IMR-90 (cell line): ENCODE measurements around the gene LRP5. TPM values are rescaled to one million over a fixed set of nuclear protein-coding genes. Genes with fewer than 3 reads are reported as not detected.

Experiments used
- ATAC-seq: fragments of 200-7000 bp; cut with Tn5 transposase; 2 replicates; pipeline ENCODE4 v1.9.1; 2020; ENCODE audit warnings: low read depth, mild to moderate bottlenecking, moderate library complexity
- BruUV-seq: library from RNA; stranded (reverse); fragments of 400-500 nt; replicated peaks from 2 replicates; lab custom pipeline; 2021; lab: Mats Ljungman, UMichigan
- CTCF ChIA-PET: fragments of 300-600 bp; formaldehyde crosslinking; extraction: SDS; loops from one replicate; lab custom pipeline; 2021; ENCODE audit warnings: antibody characterized with exemption; lab: Yijun Ruan, JAX
- POLR2A ChIA-PET: fragments of 300-600 bp; sonication (Branson Sonifier 250); formaldehyde crosslinking; loops from one replicate; lab custom pipeline; 2022; ENCODE audit warnings: antibody characterized with exemption; ENCODE audit not compliant: unreplicated experiment; lab: Charles Lee
- DNase-seq: peaks from one replicate; pipeline ENCODE4 v3.0.0; 2013
- H2AFZ ChIP-seq: replicated peaks from 2 replicates; pipeline ENCODE3; 2013; ENCODE audit warnings: low read length, mild to moderate bottlenecking; ENCODE audit not compliant: poor library complexity
- H2AK5ac ChIP-seq: 2 replicates; pipeline ENCODE4 v1.6.1; 2013; ENCODE audit warnings: low read depth, low read length, inconsistent platforms
- H2AK9ac ChIP-seq: replicated peaks from 2 replicates; pipeline ENCODE3; 2013; ENCODE audit warnings: mild to moderate bottlenecking, low read depth, low read length, moderate library complexity; ENCODE audit not compliant: poor library complexity
- H2BK120ac ChIP-seq: 2 replicates; pipeline ENCODE4 v1.6.1; 2013; ENCODE audit warnings: low read depth, low read length, inconsistent platforms
- H2BK15ac ChIP-seq: 3 replicates; pipeline ENCODE4 v1.6.1; 2013; ENCODE audit warnings: low read depth, low read length, inconsistent platforms
- H2BK20ac ChIP-seq: 2 replicates; pipeline ENCODE4 v1.6.1; 2013; ENCODE audit warnings: low read depth, mild to moderate bottlenecking, inconsistent platforms, low read length, moderate library complexity
- H2BK5ac ChIP-seq: 2 replicates; pipeline ENCODE4 v1.6.1; 2013; ENCODE audit warnings: mild to moderate bottlenecking, low read depth, low read length, inconsistent platforms; ENCODE audit not compliant: poor library complexity, severe bottlenecking
- H3K14ac ChIP-seq: replicated peaks from 2 replicates; pipeline ENCODE4 v1.6.1; 2013; ENCODE audit warnings: low read depth, low read length, inconsistent platforms
- H3K18ac ChIP-seq: 2 replicates; pipeline ENCODE4 v1.6.1; 2013; ENCODE audit warnings: low read depth, low read length, control low read depth
- H3K23ac ChIP-seq: 2 replicates; pipeline ENCODE4 v1.6.1; 2013; ENCODE audit warnings: low read depth, low read length, inconsistent platforms
- H3K27ac ChIP-seq: 2 replicates; pipeline ENCODE4 v1.5.1; 2013; ENCODE audit warnings: mild to moderate bottlenecking, control low read depth, low read length; ENCODE audit not compliant: insufficient read depth
- H3K27me3 ChIP-seq: 2 replicates; pipeline ENCODE4 v1.6.1; 2013; ENCODE audit warnings: low read length; ENCODE audit not compliant: control insufficient read depth, insufficient read depth
- H3K36me3 ChIP-seq: 2 replicates; pipeline ENCODE4 v1.6.1; 2013; ENCODE audit warnings: low read length, mixed read lengths; ENCODE audit not compliant: control insufficient read depth, insufficient read depth
- H3K4ac ChIP-seq: 2 replicates; pipeline ENCODE4 v1.6.1; 2013; ENCODE audit warnings: low read depth, low read length, inconsistent platforms
- H3K4me1 ChIP-seq: 2 replicates; pipeline ENCODE4 v1.6.1; 2013; ENCODE audit warnings: low read length, mixed read lengths; ENCODE audit not compliant: control insufficient read depth, insufficient read depth
- H3K4me2 ChIP-seq: 2 replicates; pipeline ENCODE4 v1.6.1; 2013; ENCODE audit warnings: low read depth, mild to moderate bottlenecking, control low read depth, low read length, moderate library complexity
- H3K4me3 ChIP-seq: 2 replicates; pipeline ENCODE4 v1.5.1; 2013; ENCODE audit warnings: low read depth, mild to moderate bottlenecking, control low read depth, low read length, moderate library complexity; ENCODE audit not compliant: insufficient read depth
- H3K56ac ChIP-seq: 2 replicates; pipeline ENCODE4 v1.6.1; 2013; ENCODE audit warnings: low read length, inconsistent platforms; ENCODE audit not compliant: insufficient read depth; ENCODE audit errors: extremely low read depth
- H3K79me1 ChIP-seq, 2 experiments: 2 replicates each; pipeline ENCODE4 v1.6.1; 2013; ENCODE audit warnings: low read length in 2 of 2, inconsistent platforms in 1 of 2, low read depth in 1 of 2
- H3K9ac ChIP-seq: 2 replicates; pipeline ENCODE4 v1.6.1; 2013; ENCODE audit warnings: low read depth, low read length, control low read depth
- H3K9me1 ChIP-seq: 2 replicates; pipeline ENCODE4 v1.6.1; 2013; ENCODE audit warnings: low read length, inconsistent platforms; ENCODE audit not compliant: insufficient read depth
- H3K9me3 ChIP-seq: 2 replicates; pipeline ENCODE4 v1.6.1; 2013; ENCODE audit warnings: low read length; ENCODE audit not compliant: control insufficient read depth, insufficient read depth
- H4K20me1 ChIP-seq: 2 replicates; pipeline ENCODE4 v1.6.1; 2013; ENCODE audit warnings: low read length, inconsistent platforms; ENCODE audit not compliant: insufficient read depth
- H4K5ac ChIP-seq: 2 replicates; pipeline ENCODE4 v1.6.1; 2013; ENCODE audit warnings: mild to moderate bottlenecking, low read depth, low read length, control low read depth
- H4K8ac ChIP-seq, 2 experiments: 2 replicates each; pipeline ENCODE4 v1.6.1; 2013; ENCODE audit warnings: low read depth in 2 of 2, low read length in 2 of 2, control low read depth in 1 of 2, inconsistent platforms in 1 of 2
- H4K91ac ChIP-seq: 2 replicates; pipeline ENCODE4 v1.6.1; 2013; ENCODE audit warnings: low read depth, low read length, inconsistent platforms; ENCODE audit not compliant: insufficient read depth
- BHLHE40 ChIP-seq: fragments of 150-350 bp; IDR thresholded peaks from 2 replicates; pipeline ENCODE4 v1.6.1; 2016; ENCODE audit warnings: mild to moderate bottlenecking, low read depth, low read length
- CHD1 ChIP-seq: IDR thresholded peaks from 2 replicates; pipeline ENCODE4 v1.6.1; 2012; ENCODE audit warnings: low read depth, low read length, improper control_type of control experiment
- FOS ChIP-seq: fragments of 150-350 bp; IDR thresholded peaks from 2 replicates; pipeline ENCODE4 v1.6.1; 2016; ENCODE audit warnings: low read depth, low read length
- MAFK ChIP-seq: IDR thresholded peaks from 2 replicates; pipeline ENCODE4 v1.6.1; 2012; ENCODE audit warnings: low read depth, low read length, improper control_type of control experiment
- MAZ ChIP-seq: IDR thresholded peaks from 2 replicates; pipeline ENCODE4 v1.6.1; 2012; ENCODE audit warnings: low read depth, mild to moderate bottlenecking, low read length, improper control_type of control experiment, moderate library complexity, borderline replicate concordance
- POLR2A ChIP-seq: IDR thresholded peaks from 2 replicates; pipeline ENCODE4 v1.6.1; 2012; ENCODE audit warnings: mild to moderate bottlenecking, low read depth, low read length
- RAD21 ChIP-seq: IDR thresholded peaks from 2 replicates; pipeline ENCODE4 v1.6.1; 2012; ENCODE audit warnings: low read length, improper control_type of control experiment
- SMC3 ChIP-seq: fragments of 150-350 bp; IDR thresholded peaks from 2 replicates; pipeline ENCODE4 v1.6.1; 2016; ENCODE audit warnings: low read depth, mild to moderate bottlenecking, antibody characterized with exemption, low read length, moderate library complexity
- WGBS, 2 experiments: methylation state at CpG; one replicate each; pipeline versions ENCODE4 v1.1.5 to v1.1.7; 2013; ENCODE audit warnings: missing lambda C conversion rate in 2 of 2; ENCODE audit not compliant: insufficient read length in 1 of 2; ENCODE audit errors: extremely low coverage in 2 of 2; 5-methylcytosine and 5-hydroxymethylcytosine counted together
- dilution Hi-C: fragments of 300-500 bp; cut with HindIII; formaldehyde crosslinking; loops from one replicate; pipeline ENCODE4 v1.14.3; 2018; ENCODE audit warnings: low sequenced_read_pairs; ENCODE audit not compliant: unreplicated experiment
- in situ Hi-C: fragments of 300-500 bp; cut with MboI; formaldehyde crosslinking; loops from 3 replicates; pipeline ENCODE4 v1.14.3; 2019; ENCODE audit warnings: low sequenced_read_pairs, inconsistent platforms, mixed read lengths
- intact Hi-C: fragments of 100-400 bp; cut with micrococcal nuclease; formaldehyde crosslinking; loops from 2 replicates; pipeline ENCODE4 v1.10.0; 2022
- polyA plus RNA-seq, 3 experiments: library from polyadenylated mRNA; depleted of rRNA; stranded (reverse); fragments of >200 nt; gene quantifications; 2 replicates each; pipeline ENCODE4 v1.2.3, GENCODE V29; 2012; ENCODE audit warnings: low replicate concordance in 1 of 3
- total RNA-seq: library from RNA; depleted of rRNA; stranded (reverse); fragments of >200 nt; gene quantifications from 2 replicates; pipeline ENCODE4 v1.2.3, GENCODE V29; 2012
- TF ChIP-seq, protein P1 (sequence below): conservative IDR thresholded peaks from 2 replicates; pipeline ENCODE4 v1.5.1; 2012; ENCODE audit warnings: mild to moderate bottlenecking, low read depth, low read length, improper control_type of control experiment
- TF ChIP-seq, protein P2 (sequence below): fragments of 150-350 bp; IDR thresholded peaks from 2 replicates; pipeline ENCODE4 v1.6.1; 2016; ENCODE audit warnings: low read depth, mild to moderate bottlenecking, low read length, moderate library complexity, borderline replicate concordance
- TF ChIP-seq, protein P3 (sequence below): fragments of 150-350 bp; IDR thresholded peaks from 2 replicates; pipeline ENCODE4 v1.6.1; 2017; ENCODE audit warnings: mild to moderate bottlenecking, antibody characterized with exemption, low read length, low read depth

The LRP5 gene
- total and polyA plus RNA-seq, 2 of the 4 experiments (the other 2 are of a cell fraction) = 10.4 to 15.0 TPM

DNA sequence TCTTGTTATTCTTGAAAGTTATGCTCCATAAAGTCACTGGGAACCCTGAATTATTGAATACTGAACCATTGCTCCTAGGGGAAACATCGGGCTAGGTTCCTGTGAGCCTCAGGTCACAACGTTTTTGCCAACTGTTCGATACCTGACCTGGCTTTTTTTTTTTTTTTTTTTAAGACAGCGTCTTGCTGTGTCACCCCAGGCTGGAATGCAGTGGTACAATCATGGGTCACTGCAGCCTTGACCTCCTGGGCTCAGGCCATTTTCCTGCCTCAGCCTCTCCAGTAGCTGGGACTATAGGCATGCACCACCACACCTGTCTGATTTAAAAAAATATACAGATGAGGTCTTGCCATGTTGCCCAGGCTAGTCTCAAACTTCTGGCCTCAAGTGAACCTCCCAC is 22.5 kb downstream of the LRP5 start:
- DNase-seq (no peak), ATAC-seq (no peak)
- Histone ChIP-seq H2BK15ac (no peak overlapping the region), H3K27ac (no peak overlapping the region), H3K9me3 (no peaks in the 10 kb centered on the region), H3K4me3 (no peak overlapping the region), H3K56ac (no peak overlapping the region), H4K20me1 (peaks cover 39% of the 10 kb centered on the region), H2AFZ (no peak overlapping the region), H4K8ac (no peak overlapping the region), H3K9ac (no peak overlapping the region), H3K4me2 (no peak overlapping the region), H3K4me1 (peaks cover 22% of the 10 kb centered on the region), H2BK20ac (no peak overlapping the region), H3K27me3 (no peaks in the 10 kb centered on the region), H3K36me3 (no peaks in the 10 kb centered on the region), H3K9me1 (peaks cover 26% of the 10 kb centered on the region), H3K4ac (no peak overlapping the region), H3K23ac (no peak overlapping the region), H2AK5ac (no peak overlapping the region), H4K91ac (no peak overlapping the region), H4K5ac (no peak overlapping the region), H3K18ac (no peak overlapping the region), H3K14ac (no peak overlapping the region), H2AK9ac (no peak overlapping the region), H2BK5ac (no peak overlapping the region), H3K79me1 (peaks cover 13 to 56% of the 10 kb centered on the region in 2 experiments), H2BK120ac (no peak overlapping the region)
- dilution Hi-C loops (no loop called here), intact Hi-C loops (loop anchor here (5.0 kb wide), 1 partner anchor 47 kb away; no protein-coding TSS in a partner anchor), in situ Hi-C loops (no loop called here)
- ChIA-PET CTCF (no interaction called here), POLR2A (no interaction called here)
- TF ChIP-seq SMC3 = no peak
- no peak for TF ChIP-seq BHLHE40
- TF ChIP-seq, protein P1, sequence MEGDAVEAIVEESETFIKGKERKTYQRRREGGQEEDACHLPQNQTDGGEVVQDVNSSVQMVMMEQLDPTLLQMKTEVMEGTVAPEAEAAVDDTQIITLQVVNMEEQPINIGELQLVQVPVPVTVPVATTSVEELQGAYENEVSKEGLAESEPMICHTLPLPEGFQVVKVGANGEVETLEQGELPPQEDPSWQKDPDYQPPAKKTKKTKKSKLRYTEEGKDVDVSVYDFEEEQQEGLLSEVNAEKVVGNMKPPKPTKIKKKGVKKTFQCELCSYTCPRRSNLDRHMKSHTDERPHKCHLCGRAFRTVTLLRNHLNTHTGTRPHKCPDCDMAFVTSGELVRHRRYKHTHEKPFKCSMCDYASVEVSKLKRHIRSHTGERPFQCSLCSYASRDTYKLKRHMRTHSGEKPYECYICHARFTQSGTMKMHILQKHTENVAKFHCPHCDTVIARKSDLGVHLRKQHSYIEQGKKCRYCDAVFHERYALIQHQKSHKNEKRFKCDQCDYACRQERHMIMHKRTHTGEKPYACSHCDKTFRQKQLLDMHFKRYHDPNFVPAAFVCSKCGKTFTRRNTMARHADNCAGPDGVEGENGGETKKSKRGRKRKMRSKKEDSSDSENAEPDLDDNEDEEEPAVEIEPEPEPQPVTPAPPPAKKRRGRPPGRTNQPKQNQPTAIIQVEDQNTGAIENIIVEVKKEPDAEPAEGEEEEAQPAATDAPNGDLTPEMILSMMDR = no peak
- no peak for TF ChIP-seq MAZ
- no peak for TF ChIP-seq POLR2A
- TF ChIP-seq, protein P2, sequence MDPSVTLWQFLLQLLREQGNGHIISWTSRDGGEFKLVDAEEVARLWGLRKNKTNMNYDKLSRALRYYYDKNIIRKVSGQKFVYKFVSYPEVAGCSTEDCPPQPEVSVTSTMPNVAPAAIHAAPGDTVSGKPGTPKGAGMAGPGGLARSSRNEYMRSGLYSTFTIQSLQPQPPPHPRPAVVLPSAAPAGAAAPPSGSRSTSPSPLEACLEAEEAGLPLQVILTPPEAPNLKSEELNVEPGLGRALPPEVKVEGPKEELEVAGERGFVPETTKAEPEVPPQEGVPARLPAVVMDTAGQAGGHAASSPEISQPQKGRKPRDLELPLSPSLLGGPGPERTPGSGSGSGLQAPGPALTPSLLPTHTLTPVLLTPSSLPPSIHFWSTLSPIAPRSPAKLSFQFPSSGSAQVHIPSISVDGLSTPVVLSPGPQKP = no peak
- TF ChIP-seq FOS = no peak
- TF ChIP-seq CHD1 = no peak
- no peak for TF ChIP-seq MAFK
- TF ChIP-seq RAD21 = no peak
- TF ChIP-seq, protein P3, sequence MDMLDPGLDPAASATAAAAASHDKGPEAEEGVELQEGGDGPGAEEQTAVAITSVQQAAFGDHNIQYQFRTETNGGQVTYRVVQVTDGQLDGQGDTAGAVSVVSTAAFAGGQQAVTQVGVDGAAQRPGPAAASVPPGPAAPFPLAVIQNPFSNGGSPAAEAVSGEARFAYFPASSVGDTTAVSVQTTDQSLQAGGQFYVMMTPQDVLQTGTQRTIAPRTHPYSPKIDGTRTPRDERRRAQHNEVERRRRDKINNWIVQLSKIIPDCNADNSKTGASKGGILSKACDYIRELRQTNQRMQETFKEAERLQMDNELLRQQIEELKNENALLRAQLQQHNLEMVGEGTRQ = no peak
- no TSS peak for BruUV-seq
- WGBS, 2 experiments = no CpG with 5 or more reads among the region's 4 CpGs
